PFSK-1 (cell line): ENCODE data around the gene EARS2.

ENCODE experiments used
- FOXP2 ChIP-seq: optimal IDR thresholded peaks from 2 replicates; pipeline ENCODE3; 2011; ENCODE audit warnings: borderline replicate concordance, control low read depth, inconsistent platforms; ENCODE audit not compliant: insufficient read depth; ENCODE audit errors: extremely low read length, extremely low read depth
- POLR2AphosphoS5 ChIP-seq: IDR thresholded peaks from 2 replicates; pipeline ENCODE4 v1.6.1; 2012; ENCODE audit warnings: low read depth, mild to moderate bottlenecking, control low read depth, low read length, moderate library complexity
- SIN3A ChIP-seq: IDR thresholded peaks from 2 replicates; pipeline ENCODE4 v1.6.1; 2012; ENCODE audit warnings: mild to moderate bottlenecking, low read length, moderate library complexity, borderline replicate concordance; ENCODE audit not compliant: insufficient read depth
- TAF1 ChIP-seq: IDR thresholded peaks from 2 replicates; pipeline ENCODE4 v1.6.1; 2012; ENCODE audit warnings: low read length, control low read depth, borderline replicate concordance; ENCODE audit not compliant: insufficient read depth
- TF ChIP-seq, protein P1 (sequence below), 2 experiments: IDR thresholded peaks; 2 replicates each; pipeline versions ENCODE4 v1.6.1 to v1.8.0; 2011 to 2012; ENCODE audit warnings: low read depth in 2 of 2, low read length in 2 of 2, control low read depth in 1 of 2, inconsistent platforms in 1 of 2, mild to moderate bottlenecking in 1 of 2, moderate library complexity in 1 of 2; ENCODE audit not compliant: insufficient read depth in 1 of 2

GRCh38 chr16:23523876-23524385 lies 33.2 kb downstream of the EARS2 start:
- no peak for TF ChIP-seq SIN3A
- no peak for TF ChIP-seq POLR2AphosphoS5
- TF ChIP-seq, protein P1, sequence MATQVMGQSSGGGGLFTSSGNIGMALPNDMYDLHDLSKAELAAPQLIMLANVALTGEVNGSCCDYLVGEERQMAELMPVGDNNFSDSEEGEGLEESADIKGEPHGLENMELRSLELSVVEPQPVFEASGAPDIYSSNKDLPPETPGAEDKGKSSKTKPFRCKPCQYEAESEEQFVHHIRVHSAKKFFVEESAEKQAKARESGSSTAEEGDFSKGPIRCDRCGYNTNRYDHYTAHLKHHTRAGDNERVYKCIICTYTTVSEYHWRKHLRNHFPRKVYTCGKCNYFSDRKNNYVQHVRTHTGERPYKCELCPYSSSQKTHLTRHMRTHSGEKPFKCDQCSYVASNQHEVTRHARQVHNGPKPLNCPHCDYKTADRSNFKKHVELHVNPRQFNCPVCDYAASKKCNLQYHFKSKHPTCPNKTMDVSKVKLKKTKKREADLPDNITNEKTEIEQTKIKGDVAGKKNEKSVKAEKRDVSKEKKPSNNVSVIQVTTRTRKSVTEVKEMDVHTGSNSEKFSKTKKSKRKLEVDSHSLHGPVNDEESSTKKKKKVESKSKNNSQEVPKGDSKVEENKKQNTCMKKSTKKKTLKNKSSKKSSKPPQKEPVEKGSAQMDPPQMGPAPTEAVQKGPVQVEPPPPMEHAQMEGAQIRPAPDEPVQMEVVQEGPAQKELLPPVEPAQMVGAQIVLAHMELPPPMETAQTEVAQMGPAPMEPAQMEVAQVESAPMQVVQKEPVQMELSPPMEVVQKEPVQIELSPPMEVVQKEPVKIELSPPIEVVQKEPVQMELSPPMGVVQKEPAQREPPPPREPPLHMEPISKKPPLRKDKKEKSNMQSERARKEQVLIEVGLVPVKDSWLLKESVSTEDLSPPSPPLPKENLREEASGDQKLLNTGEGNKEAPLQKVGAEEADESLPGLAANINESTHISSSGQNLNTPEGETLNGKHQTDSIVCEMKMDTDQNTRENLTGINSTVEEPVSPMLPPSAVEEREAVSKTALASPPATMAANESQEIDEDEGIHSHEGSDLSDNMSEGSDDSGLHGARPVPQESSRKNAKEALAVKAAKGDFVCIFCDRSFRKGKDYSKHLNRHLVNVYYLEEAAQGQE (IDR thresholded peaks at IDR 0.05; ENCODE audit: insufficient read depth in 1 of 2, low read depth in 2 of 2, low read length in 2 of 2), result no peak
- TF ChIP-seq TAF1, result no peak
- TF ChIP-seq FOXP2, result no peak
